Measurements from ENCODE around the gene OR51A4.
"Not testable (repeated sequence)": the region's sequence is repeated elsewhere in the genome, so short reads cannot be mapped to it uniquely, and the experiment has no call there.

OR51A4 gene

GRCh38 chr11:4947505-4947904 lies at the start of gene OR51A4:
Gene OR51A4 (minus strand): TSS chr11:4947605. CDS start chr11:4947100, 505 bp downstream.
- no peak for DNase-seq

GRCh38 chr11:4994551-4994950 lies 47.1 kb upstream of the OR51A4 start, which contains the start of gene OR51L1:
Gene OR51L1 (plus strand): TSS chr11:4994851. CDS start chr11:4998983, 4,132 bp downstream.
- no peak for DNase-seq

- DNase-seq: no peak
These were observed 43.7 kb upstream of the OR51A4 start for GRCh38 chr11:4991060-4991459.

- no peak for DNase-seq
These were observed 36.4 kb upstream of the OR51A4 start for GRCh38 chr11:4983841-4984240.

- no peak for DNase-seq
These were observed 35.3 kb upstream of the OR51A4 start for GRCh38 chr11:4982678-4983077.

GRCh38 chr11:4979036-4979435 lies 31.6 kb upstream of the OR51A4 start:
- peak; percentile 31 to 59 for DNase-seq

- no peak for DNase-seq
These were observed 28.0 kb upstream of the OR51A4 start for GRCh38 chr11:4975436-4975835.

GRCh38 chr11:4962816-4963215 lies 15.4 kb upstream of the OR51A4 start:
- DNase-seq: no peak

GRCh38 chr11:4960877-4961276 lies 13.5 kb upstream of the OR51A4 start:
- DNase-seq: peak in 1 of 2 experiments; percentile 55

GRCh38 chr11:4957396-4957795 lies 10.0 kb upstream of the OR51A4 start:
- DNase-seq: no peak

GRCh38 chr11:4955613-4956012 lies 8.2 kb upstream of the OR51A4 start, which contains the start of gene OR51A2:
Gene OR51A2 (minus strand): TSS chr11:4955713. CDS start chr11:4955713, 0 bp downstream.
- DNase-seq: not testable (repeated sequence)

GRCh38 chr11:4936745-4937144 lies 10.7 kb downstream of the OR51A4 start:
- no peak for DNase-seq

- DNase-seq: no peak
These were observed 14.7 kb downstream of the OR51A4 start for GRCh38 chr11:4932751-4933150.

- no peak for DNase-seq
These were observed 20.8 kb downstream of the OR51A4 start for GRCh38 chr11:4926608-4927007.

- no peak for DNase-seq
These were observed 23.2 kb downstream of the OR51A4 start, which contains the start of gene OR51G1 for GRCh38 chr11:4924239-4924638. Gene OR51G1 (minus strand): TSS chr11:4924339. CDS start chr11:4924339, 0 bp downstream.

- DNase-seq: no peak
These were observed 25.1 kb downstream of the OR51A4 start for GRCh38 chr11:4922304-4922703.

GRCh38 chr11:4921796-4922195 lies 25.6 kb downstream of the OR51A4 start:
- no peak for DNase-seq

- no peak for DNase-seq
These were observed 28.2 kb downstream of the OR51A4 start, which contains the start of gene OR51G2 for GRCh38 chr11:4919250-4919649. Gene OR51G2 (minus strand): TSS chr11:4919350. CDS start chr11:4915663, 3,687 bp downstream.

GRCh38 chr11:4916581-4916980 lies 30.8 kb downstream of the OR51A4 start:
- no peak for DNase-seq

- no peak for DNase-seq
These were observed 43.9 kb downstream of the OR51A4 start, which contains the start of gene OR51A7 for GRCh38 chr11:4903484-4903883. Gene OR51A7 (plus strand): TSS chr11:4903783. CDS start chr11:4907370, 3,587 bp downstream.

Data from NCI-H2081 (cell line).